ENCODE results near the gene CCNB1IP1. TPM values are rescaled to one million over a fixed set of nuclear protein-coding genes. Genes with fewer than 3 reads are reported as not detected.

Gene CCNB1IP1
- total RNA-seq, 1 experiment from 2014 or later, result 60.6 TPM

Small RNA genes within 50 kb of the gene (small RNA-seq; reads per million reads assigned to genes)
- 0.41 reads per million, percentile 46 among the genes with 10 or more reads in this experiment for gene SNORA79B
- 1,795 reads per million, percentile 99 among the genes with 10 or more reads in this experiment for gene SNORD126

Other genes starting within 250 kb of the CCNB1IP1 start
- gene OR4K17, start 222.5 kb downstream of the CCNB1IP1 start, total RNA-seq (2014; rRNA removed; shearing (Covaris generic)), result not detected in 2 replicates
- gene OR4N5, start 194.5 kb downstream of the CCNB1IP1 start, total RNA-seq (2014; rRNA removed; shearing (Covaris generic)), result not detected in 2 replicates
- not detected in 2 replicates for gene OR11G2, start 142.4 kb downstream of the CCNB1IP1 start, total RNA-seq (2014; rRNA removed; shearing (Covaris generic))
- gene OR11H6, start 109.6 kb downstream of the CCNB1IP1 start, total RNA-seq (2014; rRNA removed; shearing (Covaris generic)), result not detected in 2 replicates
- not detected in 2 replicates for gene OR11H7, start 104.3 kb downstream of the CCNB1IP1 start, total RNA-seq (2014; rRNA removed; shearing (Covaris generic))
- not detected in 2 replicates for gene OR11H4, start 94.0 kb downstream of the CCNB1IP1 start, total RNA-seq (2014; rRNA removed; shearing (Covaris generic))
- gene TTC5, start 27.3 kb downstream of the CCNB1IP1 start, total RNA-seq (2014; rRNA removed; shearing (Covaris generic)), result 13.5 and 15.6 TPM in 2 replicates
- gene PARP2, start 10.4 kb upstream of the CCNB1IP1 start, total RNA-seq (2014; rRNA removed; shearing (Covaris generic)), result 30.5 and 30.8 TPM in 2 replicates
- 9.4 TPM in 2 replicates for gene TEP1, start 80.2 kb upstream of the CCNB1IP1 start, total RNA-seq (2014; rRNA removed; shearing (Covaris generic))
- gene KLHL33, start 102.9 kb upstream of the CCNB1IP1 start, total RNA-seq (2014; rRNA removed; shearing (Covaris generic)), result not detected in 2 replicates
- gene OSGEP, start 121.5 kb upstream of the CCNB1IP1 start, total RNA-seq (2014; rRNA removed; shearing (Covaris generic)), result 50.1 and 52.1 TPM in 2 replicates
- 139 and 207 TPM in 2 replicates for gene APEX1, start 121.9 kb upstream of the CCNB1IP1 start, total RNA-seq (2014; rRNA removed; shearing (Covaris generic))
- 20.5 and 21.0 TPM in 2 replicates for gene PIP4P1, start 128.2 kb upstream of the CCNB1IP1 start, total RNA-seq (2014; rRNA removed; shearing (Covaris generic))
- 167 and 204 TPM in 2 replicates for gene PNP, start 136.1 kb upstream of the CCNB1IP1 start, total RNA-seq (2014; rRNA removed; shearing (Covaris generic))
- not detected in 2 replicates for gene RNASE10, start 172.3 kb upstream of the CCNB1IP1 start, total RNA-seq (2014; rRNA removed; shearing (Covaris generic))
- not detected in 2 replicates for gene RNASE9, start 227.8 kb upstream of the CCNB1IP1 start, total RNA-seq (2014; rRNA removed; shearing (Covaris generic))